GM21390 (cell line): ENCODE results near the gene GALNT16.
"Not testable (repeated sequence)": the region's sequence is repeated elsewhere in the genome, so short reads cannot be mapped to it uniquely, and the experiment has no call there.

Experiments
- ATAC-seq: cut with Tn5 transposase; IDR thresholded peaks from one replicate; pipeline ENCODE4 v1.9.1; 2021; ENCODE audit not compliant: unreplicated experiment

The GALNT16 gene

DNA sequence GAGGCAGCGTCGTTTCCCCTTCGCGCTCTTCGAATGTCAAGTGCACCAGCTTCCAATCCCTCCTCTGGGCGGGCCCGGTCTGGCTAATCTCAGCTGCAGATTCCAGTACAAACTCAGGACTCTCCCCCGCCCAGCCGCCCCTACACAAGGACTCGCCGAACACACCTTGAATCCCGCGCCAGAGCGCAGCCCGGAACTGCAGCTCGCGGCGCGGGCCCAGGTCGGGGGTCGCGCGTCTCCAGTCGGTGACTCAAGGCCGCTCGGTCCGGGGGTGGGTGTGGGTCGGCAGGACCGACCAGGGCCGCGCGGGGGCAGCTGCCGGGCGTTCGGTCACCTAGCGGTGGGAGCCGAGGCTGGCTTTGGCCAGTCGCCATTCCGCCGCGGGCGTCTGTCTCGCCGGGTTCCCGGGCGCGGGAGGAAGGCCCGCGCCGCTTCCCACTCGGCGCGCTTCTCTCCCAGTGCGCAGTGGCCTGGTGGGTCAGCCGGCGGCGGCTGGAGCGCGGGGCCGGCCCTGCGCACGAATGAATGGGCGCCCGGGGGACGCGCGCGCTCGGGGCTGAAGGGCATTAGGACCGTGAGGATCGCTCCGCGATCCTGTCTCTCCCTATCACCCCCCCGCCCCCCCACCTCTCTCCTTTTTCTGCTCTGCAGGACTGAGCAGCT, at the start of gene GALNT16:
GALNT16 (plus strand) TSS at position 632 of the 663 bp plus-strand sequence. CDS start 133 bp downstream, outside the sequence.
- no peak for ATAC-seq

- no peak for ATAC-seq
Measured at GRCh38 chr14:69214393-69214792, 45.6 kb upstream of the GALNT16 start.

DNA sequence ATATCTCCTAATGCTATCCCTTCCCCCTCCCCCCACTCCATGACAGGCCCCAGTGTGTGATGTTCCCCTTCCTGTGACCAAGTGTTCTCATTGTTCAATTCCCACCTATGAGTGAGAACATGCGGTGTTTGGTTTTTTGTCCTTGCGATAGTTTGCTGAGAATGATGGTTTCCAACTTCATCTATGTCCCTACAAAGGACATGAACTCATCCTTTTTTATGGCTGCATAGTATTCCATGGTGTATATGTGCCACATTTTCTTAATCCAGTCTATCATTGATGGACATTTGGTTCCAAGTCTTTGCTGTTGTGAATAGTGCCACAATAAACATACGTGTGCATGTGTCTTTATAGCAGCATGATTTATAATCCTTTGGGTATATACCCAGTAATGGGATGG, 42.3 kb upstream of the GALNT16 start:
- not testable (repeated sequence) for ATAC-seq

DNA sequence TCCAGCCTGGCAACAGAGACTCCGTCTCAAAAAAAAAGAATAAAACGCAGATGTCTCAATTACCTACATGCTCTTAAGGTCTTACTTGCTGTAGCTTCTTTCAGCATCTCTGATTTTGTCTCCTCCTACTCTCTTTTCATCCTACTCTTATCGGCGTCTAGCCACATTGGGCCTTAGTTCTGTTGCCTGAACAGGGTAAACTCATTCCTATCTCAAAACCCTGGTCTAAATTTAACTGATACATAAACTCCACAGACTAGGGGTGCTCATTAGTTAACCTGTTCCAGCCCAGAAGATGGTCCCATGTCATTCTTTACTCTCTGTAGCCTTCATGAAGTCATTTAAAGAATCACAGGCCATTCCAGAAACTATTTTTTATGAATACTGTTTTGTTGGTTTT, 35.0 kb upstream of the GALNT16 start:
- ATAC-seq = no peak

- no peak for ATAC-seq
Measured at GRCh38 chr14:69226178-69226577, 33.8 kb upstream of the GALNT16 start.

DNA sequence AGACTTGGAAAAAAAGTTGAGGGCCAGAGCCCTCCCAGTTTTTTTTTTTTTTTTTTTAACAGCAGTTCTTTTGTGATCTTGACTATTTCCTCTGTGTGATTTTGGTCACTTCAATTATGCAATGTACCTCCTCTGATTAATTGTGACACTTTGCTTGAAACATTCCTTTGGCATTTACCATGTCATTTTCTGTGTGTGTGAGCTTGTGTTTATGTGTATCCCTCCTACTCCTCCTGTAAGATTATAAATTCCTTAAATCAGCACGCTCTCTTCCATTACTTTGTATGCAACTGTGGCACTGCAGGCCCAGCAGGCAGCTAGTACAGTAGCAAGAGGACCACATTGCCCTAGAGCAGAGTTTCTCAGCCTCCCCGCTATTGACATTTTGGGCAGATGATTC, 33.2 kb upstream of the GALNT16 start:
- no peak for ATAC-seq

- no peak for ATAC-seq
Measured at GRCh38 chr14:69231486-69231885, 28.5 kb upstream of the GALNT16 start.

- ATAC-seq = no peak
Measured at GRCh38 chr14:69232388-69232787, 27.6 kb upstream of the GALNT16 start.

DNA sequence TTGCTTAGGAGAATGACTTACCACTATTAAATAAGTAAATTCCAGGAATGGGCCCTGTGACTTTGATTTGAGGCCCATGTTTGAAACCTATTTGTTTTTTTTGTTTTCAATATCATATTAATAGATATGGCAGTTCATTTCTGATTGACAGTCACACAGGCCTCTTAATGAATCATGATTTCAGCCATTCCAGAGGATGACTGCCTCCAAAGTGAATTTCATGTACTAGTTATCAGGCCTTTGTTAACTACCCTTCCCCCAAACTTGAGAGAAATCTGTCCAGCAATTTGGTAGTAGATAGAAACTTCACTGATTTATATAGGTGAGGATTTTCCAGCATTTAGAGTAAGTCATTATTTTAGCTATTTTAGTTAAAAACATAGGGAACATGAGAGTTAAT, 25.9 kb upstream of the GALNT16 start:
- no peak for ATAC-seq

GRCh38 chr14:69235708-69236107, 24.2 kb upstream of the GALNT16 start:
- ATAC-seq = no peak

GRCh38 chr14:69237142-69237541, 22.8 kb upstream of the GALNT16 start:
- no peak for ATAC-seq

DNA sequence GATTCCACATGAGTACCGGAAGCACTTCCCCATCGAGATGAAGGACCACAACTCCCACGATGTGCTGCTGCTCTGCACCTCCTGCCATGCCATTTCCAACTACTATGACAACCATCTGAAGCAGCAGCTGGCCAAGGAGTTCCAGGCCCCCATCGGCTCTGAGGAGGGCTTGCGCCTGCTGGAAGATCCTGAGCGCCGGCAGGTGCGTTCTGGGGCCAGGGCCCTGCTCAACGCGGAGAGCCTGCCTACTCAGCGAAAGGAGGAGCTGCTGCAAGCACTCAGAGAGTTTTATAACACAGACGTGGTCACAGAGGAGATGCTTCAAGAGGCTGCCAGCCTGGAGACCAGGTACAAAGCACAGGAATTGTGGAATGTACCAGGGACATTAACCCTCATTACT, 22.4 kb upstream of the GALNT16 start:
- ATAC-seq = no peak

DNA sequence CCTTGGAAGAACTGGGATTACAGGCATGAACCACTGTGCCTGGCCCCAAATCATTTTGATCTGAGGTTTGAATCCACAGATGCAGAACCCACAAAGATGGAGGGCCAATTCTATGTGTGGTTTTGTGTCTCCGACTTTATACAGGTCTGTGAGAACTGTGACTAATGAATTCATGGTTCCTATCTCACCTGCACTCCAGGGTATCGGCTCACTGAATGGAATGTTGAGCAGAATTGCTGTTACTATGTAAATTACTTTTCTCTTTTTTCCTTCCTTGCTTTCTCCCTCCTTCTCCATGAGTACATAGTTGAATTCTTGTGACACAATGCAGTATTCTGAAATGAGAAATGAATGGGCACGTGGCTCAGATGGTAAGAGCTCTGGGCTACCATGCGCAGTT, 21.1 kb upstream of the GALNT16 start:
- ATAC-seq = no peak

- ATAC-seq = no peak
Measured at GRCh38 chr14:69240527-69241173, 19.3 kb upstream of the GALNT16 start.

DNA sequence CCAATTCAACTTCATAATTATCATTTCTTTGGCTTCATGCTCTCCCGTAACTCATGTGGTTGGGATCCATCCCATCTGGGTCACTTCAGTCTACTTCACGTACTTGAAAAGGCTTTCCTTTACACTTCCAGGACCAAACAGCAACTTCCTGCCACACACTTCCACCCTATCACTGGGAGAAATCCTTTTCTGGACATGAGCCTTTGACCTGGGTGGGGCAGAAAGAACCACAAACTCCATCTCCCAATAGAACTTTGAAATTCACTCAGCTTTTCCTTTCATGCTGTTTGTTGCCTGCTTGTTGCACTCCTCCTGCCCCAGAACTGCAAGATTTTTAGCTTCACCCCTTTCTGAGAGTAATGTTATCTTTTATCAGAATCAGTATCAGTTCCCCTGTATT, 18.4 kb upstream of the GALNT16 start:
- ATAC-seq = no peak

DNA sequence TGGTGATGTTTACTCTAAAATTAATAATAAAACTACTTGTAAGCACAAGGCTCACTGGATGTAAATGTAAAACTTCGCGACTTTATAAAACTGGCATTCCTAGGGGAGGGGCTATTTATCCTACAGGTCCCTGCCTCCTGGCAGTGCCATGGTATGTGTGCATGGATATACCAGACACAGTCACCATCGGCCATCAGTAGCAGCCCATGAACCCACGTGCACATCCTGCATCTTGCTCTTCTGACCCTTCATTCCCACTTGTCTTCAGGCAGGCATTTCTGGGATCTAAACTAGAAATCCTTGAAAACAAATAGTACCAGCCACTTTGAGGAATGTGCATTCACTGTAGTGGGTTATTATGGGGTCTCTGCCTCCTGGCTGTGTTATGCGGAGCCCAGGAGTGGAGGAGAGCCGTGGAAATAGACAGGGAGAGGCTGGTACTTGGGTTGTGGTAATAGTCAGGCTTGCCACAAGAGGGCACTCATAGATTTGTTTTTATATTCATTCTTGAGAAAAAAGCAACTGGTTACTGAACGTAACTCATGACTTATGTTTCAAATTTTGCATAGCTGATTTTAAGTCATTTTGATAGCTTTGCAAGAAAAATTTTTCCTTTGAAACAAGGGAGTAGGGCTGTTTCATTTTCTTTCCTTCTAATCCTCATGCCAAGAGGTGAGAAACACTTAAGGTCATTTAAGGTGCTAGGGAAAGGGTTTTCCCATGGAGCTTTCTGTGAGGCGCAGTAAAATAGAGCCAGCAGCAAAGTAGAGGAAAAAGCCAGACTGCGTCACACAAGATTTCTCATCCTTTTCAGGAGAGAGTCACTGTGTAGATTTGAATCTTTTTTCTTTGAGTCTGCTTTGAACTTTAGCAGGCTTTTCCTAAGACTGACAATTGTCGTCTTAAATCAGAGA, 17.4 kb upstream of the GALNT16 start:
- no peak for ATAC-seq

GRCh38 chr14:69244946-69245345, 15.0 kb upstream of the GALNT16 start:
- ATAC-seq = no peak

DNA sequence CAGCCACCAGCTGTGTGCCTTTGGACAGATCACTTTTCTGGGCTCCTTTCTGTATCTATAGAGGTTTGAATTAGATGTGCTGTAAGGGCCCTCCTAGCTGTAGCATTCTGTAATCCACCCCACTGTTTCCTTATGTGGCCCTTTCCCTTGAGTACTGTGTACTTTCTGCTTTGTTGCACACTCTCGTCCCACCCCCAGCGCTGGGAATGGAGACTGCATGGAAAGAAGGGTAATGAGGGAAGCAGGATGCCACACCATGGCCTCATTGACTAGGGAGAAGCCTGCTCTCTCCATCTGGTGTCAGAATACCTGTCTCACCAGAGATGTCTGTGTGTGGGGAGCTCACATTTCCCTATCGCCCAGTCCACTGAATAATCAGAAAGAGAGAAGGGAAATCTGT, 13.6 kb upstream of the GALNT16 start:
- no peak for ATAC-seq

- no peak for ATAC-seq
Measured at GRCh38 chr14:69247676-69248440, 12.1 kb upstream of the GALNT16 start.

DNA sequence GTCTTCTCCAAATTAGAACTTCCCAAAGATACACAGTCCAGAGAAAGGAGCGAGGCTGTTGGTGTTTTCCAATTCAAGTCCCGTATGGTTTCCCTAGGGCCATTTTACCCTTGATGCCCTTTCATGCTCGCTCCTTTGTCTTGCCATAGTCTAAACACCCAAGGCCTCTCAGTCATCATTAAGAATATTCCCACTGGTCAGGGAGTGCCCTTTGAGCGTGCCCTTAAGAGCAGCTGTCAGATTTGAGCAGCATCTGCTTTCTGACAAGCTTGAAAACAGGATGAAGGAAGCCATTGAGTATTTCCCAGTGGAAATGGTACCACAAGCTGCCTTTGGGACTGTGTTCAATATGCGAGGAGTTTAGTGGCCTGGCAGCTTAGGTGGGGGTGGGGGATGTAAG, 10.4 kb upstream of the GALNT16 start:
- no peak for ATAC-seq

- no peak for ATAC-seq
Measured at GRCh38 chr14:69252851-69253250, 7.1 kb upstream of the GALNT16 start.
